ENCODE data around the gene LMTK2.

LMTK2 gene

DNA sequence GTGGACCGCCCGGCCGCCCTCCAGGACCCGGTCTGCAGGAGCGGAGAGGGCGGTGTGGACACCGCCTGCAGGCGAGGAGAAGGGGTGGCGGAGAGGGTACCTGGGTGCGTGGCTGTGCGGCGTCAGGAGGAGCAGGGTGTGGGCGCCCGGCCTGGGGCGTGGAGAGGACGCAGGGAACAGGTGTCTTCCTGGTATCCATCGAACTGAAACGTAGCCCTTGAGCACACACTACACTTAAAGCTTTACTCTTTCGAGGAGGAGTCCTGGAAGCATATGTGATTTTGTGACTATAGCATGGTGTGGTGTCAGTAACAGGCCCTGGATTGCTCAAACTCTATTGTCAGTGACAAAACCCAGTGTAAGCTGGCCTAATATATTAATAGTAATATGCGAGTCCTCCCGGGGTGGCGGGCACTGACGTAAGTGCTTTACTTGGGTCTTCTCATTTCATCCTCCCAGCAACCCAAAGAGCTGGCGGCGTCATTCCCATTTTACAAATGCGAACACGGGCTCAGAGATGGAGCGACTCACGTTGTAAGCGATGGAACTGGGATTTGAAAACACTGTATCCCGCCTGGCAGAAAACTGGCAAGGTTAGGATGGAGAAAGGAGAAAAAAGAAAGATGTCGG is 145.9 kb downstream of the LMTK2 start:
- FAIRE-seq = no peak
- DNase-seq (ENCODE audit: insufficient read length, low spot score) = peak; percentile 11

DNA sequence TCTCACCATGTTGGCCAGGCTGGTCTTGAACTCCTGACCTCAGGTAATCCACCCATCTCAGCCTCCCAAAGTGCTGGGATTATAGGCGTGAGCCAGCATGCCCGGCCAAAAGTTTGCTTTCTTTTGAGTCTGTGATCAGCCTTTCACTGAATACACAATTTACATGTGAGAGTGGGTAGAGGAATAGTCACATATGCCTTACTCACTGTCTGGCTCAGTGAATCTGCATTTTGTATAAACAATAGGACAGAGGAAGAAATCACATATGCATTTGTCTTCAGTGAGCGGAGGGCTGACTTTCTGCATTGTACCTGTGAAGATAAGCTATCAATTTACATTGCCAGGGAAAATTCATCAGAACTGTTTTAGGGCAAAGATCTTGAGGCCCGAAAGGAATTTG is 147.9 kb downstream of the LMTK2 start:
- DNase-seq (ENCODE audit: insufficient read length, low spot score) (no peak), FAIRE-seq (no peak)

DNA sequence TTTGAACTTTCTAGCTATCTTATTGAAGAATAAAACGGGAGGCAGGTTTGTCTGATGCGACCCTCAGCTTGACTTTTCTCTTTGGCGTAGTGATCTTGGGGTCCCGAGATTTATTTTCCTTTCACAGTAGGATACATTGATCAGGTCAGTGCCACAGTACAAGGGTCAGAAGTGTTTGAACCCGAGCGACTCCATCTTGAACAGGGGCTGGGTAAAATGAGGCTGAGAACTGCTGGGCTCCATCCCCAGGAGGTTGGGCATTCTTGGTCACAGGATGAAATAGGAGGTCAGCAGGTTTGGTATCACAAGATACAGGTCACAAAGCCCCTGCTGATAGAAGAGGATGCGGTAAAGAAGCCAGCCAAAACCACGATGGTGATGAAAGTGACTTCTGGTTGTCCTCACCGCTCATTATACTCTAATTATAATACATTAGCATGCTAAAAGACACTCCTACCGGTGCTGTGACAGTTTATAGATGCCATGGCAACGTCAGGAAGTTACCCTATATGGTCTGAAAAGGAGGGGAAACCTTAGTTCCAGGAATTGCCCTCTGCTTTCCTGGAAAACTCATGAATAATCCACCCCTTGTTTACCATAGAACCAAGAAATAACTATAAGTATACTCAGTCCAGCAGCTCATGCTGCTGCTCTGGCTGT is 148.4 kb downstream of the LMTK2 start:
- DNase-seq (ENCODE audit: insufficient read length, low spot score) (no peak), FAIRE-seq (no peak)

DNA sequence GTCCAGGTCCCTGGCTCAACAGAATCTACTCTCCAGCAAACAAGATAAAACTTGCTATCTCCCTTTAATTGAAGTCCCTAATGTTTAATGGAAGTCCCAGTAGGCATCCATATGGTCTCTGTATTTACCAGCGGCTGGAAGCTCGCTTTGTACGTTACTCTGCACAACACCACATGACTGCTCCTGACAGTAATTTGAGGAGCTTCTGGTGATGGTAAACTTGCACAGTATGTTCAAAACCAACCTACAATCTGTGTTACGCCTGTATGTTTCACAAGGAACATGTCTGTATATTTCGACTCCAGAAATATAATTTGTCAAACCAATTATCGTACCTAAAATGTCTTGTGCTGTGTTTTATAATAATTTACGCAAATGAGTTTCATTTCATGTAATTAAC is 149.8 kb downstream of the LMTK2 start:
- no peak for DNase-seq (ENCODE audit: insufficient read length, low spot score)
- no peak for FAIRE-seq

DNA sequence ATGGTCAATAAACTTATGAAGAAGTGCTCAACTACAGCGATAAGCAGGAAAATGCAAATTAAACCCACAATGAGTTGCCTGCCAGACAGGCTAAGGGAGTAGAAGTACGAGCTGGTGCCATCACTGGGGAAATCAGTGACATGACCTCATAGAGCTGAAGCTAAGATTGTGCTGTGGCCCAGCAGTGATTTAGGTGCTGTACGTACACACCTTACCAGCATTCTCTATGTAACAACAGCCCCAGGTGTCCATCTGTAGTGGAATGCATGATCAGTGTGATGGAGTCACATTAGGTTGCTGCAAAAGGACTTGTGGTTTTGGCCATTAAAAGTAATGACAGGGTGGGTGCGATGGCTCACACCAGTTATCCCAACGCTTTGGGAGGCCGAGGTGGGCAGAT is 151.0 kb downstream of the LMTK2 start:
- DNase-seq (ENCODE audit: insufficient read length, low spot score) (no peak), FAIRE-seq (no peak)

Data from HTR-8/SVneo (cell line).